ENCODE data around the gene NEDD8. TPM values are rescaled to one million over a fixed set of nuclear protein-coding genes. Genes with fewer than 3 reads are reported as not detected.
"Not testable (repeated sequence)": the region's sequence is repeated elsewhere in the genome, so short reads cannot be mapped to it uniquely, and the experiment has no call there.

The NEDD8 gene
- total RNA-seq, 2 experiments from 2014 or later: 42.0 to 43.5 TPM

- ChIA-PET CTCF (no interaction called here), POLR2A (interaction anchor here (0.6 to 1.2 kb wide), 6 partner anchors 9 to 92 kb away, joined by 3 to 4 read pairs (median 3); partner anchors contain the start of genes DCAF11, IPO4, IRF9 and MDP1)
- ATAC-seq (ENCODE audit: poor library complexity): no peak
- no peak for TF ChIP-seq CTCF (IDR thresholded peaks at IDR 0.05)
- peaks cover 86% of the 10 kb centered on the region for H3K36me3 Mint-ChIP-seq (ENCODE audit: low read depth)
- Histone ChIP-seq H3K4me3 (ENCODE audit: low read length) (no peak overlapping the region), H3K4me1 (ENCODE audit: insufficient read depth, low read length) (peaks cover 20% of the 10 kb centered on the region), H3K36me3 (ENCODE audit: insufficient read depth, low read length) (peaks cover 68% of the 10 kb centered on the region), H3K9me3 (ENCODE audit: control insufficient read depth in 1 of 2, insufficient read depth in 1 of 2, low read length in 2 of 2) (no peaks in the 10 kb centered on the region), H3K27me3 (ENCODE audit: control insufficient read depth in 1 of 2, insufficient read depth in 2 of 2, low read length in 2 of 2) (no peaks in the 10 kb centered on the region), H3K27ac (ENCODE audit: low read depth in 1 of 2, low read length in 2 of 2) (no peak overlapping the region)
- H3K9me3 Mint-ChIP-seq: no peaks in the 10 kb centered on the region
- H3K27ac Mint-ChIP-seq: peak overlapping the region; percentile 54
- H3K27me3 Mint-ChIP-seq: no peaks in the 10 kb centered on the region
- peaks cover 27% of the 10 kb centered on the region for H3K4me1 Mint-ChIP-seq (ENCODE audit: low read depth)
- intact Hi-C loops (cut with DNase I, micrococcal nuclease): no loop called here
- no peak overlapping the region for H3K4me3 Mint-ChIP-seq
- DNase-seq: peak in 1 of 14 experiments; percentile 6
These were observed 25.7 kb downstream of the NEDD8 start for GRCh38 chr14:24206260-24207103.

- no peak overlapping the region for H3K27ac ChIP-seq (ENCODE audit: low read depth in 1 of 2, low read length in 2 of 2)
- peaks cover 8% of the 10 kb centered on the region for H3K4me1 ChIP-seq (ENCODE audit: insufficient read depth, low read length)
- ATAC-seq (ENCODE audit: poor library complexity) (no peak), DNase-seq (no peak)
- H3K9me3 ChIP-seq (ENCODE audit: control insufficient read depth in 1 of 2, insufficient read depth in 1 of 2, low read length in 2 of 2): no peaks in the 10 kb centered on the region
- H3K27me3 ChIP-seq (ENCODE audit: control insufficient read depth in 1 of 2, insufficient read depth in 2 of 2, low read length in 2 of 2): no peaks in the 10 kb centered on the region
- no peak for TF ChIP-seq CTCF (IDR thresholded peaks at IDR 0.05)
- peaks cover 78% of the 10 kb centered on the region for H3K36me3 Mint-ChIP-seq (ENCODE audit: low read depth)
- H3K4me3 Mint-ChIP-seq: no peak overlapping the region
- CTCF ChIA-PET: no interaction called here
- POLR2A ChIA-PET: interaction anchor here (1.1 kb wide), 1 partner anchor 9 kb away, joined by 3 read pairs; no protein-coding TSS in a partner anchor
- H3K4me1 Mint-ChIP-seq (ENCODE audit: low read depth): peaks cover 22% of the 10 kb centered on the region
- H3K4me3 ChIP-seq (ENCODE audit: low read length): no peak overlapping the region
- H3K36me3 ChIP-seq (ENCODE audit: insufficient read depth, low read length): peaks cover 51% of the 10 kb centered on the region
- H3K9me3 Mint-ChIP-seq: no peaks in the 10 kb centered on the region
- H3K27ac Mint-ChIP-seq: peak overlapping the region; percentile 1
- intact Hi-C loops (cut with DNase I, micrococcal nuclease): no loop called here
- no peaks in the 10 kb centered on the region for H3K27me3 Mint-ChIP-seq
These were observed 27.7 kb downstream of the NEDD8 start for GRCh38 chr14:24204163-24205146.

- H3K4me3 Mint-ChIP-seq; H3K27ac Mint-ChIP-seq; CTCF ChIA-PET; H3K9me3 Mint-ChIP-seq; H3K27me3 ChIP-seq (ENCODE audit: control insufficient read depth in 1 of 2, insufficient read depth in 2 of 2, low read length in 2 of 2); H3K4me3 ChIP-seq (ENCODE audit: low read length); H3K9me3 ChIP-seq (ENCODE audit: control insufficient read depth in 1 of 2, insufficient read depth in 1 of 2, low read length in 2 of 2); H3K27ac ChIP-seq (ENCODE audit: low read depth in 1 of 2, low read length in 2 of 2); H3K27me3 Mint-ChIP-seq; ATAC-seq (ENCODE audit: poor library complexity); intact Hi-C loops (cut with DNase I, micrococcal nuclease): not testable (repeated sequence)
- H3K36me3 ChIP-seq (ENCODE audit: insufficient read depth, low read length): peaks cover 48% of the 10 kb centered on the region
- peaks cover 12% of the 10 kb centered on the region for H3K4me1 ChIP-seq (ENCODE audit: insufficient read depth, low read length)
- peaks cover 80% of the 10 kb centered on the region for H3K36me3 Mint-ChIP-seq (ENCODE audit: low read depth)
- peaks cover 33% of the 10 kb centered on the region for H3K4me1 Mint-ChIP-seq (ENCODE audit: low read depth)
- POLR2A ChIA-PET: interaction anchor here (0.8 kb wide), 1 partner anchor 10 kb away, joined by 4 read pairs; the partner anchor contains the start of gene CHMP4A
- DNase-seq: peak in 1 of 14 experiments; percentile 17
These were observed 28.8 kb downstream of the NEDD8 start for GRCh38 chr14:24203249-24203886.

- H3K4me3 ChIP-seq (ENCODE audit: low read length): not testable (repeated sequence)
- peaks cover 34% of the 10 kb centered on the region for H3K4me1 Mint-ChIP-seq (ENCODE audit: low read depth)
These were observed 29.6 kb downstream of the NEDD8 start for GRCh38 chr14:24202538-24202937.

More at GRCh38 chr14:24202538-24202937, 29.6 kb downstream of the NEDD8 start:
- POLR2A ChIA-PET: interaction anchor here (0.8 kb wide), 1 partner anchor 11 kb away, joined by 4 read pairs; the partner anchor contains the start of gene CHMP4A
- peaks cover 10% of the 10 kb centered on the region for H3K4me1 ChIP-seq (ENCODE audit: insufficient read depth, low read length)
- H3K9me3 ChIP-seq (ENCODE audit: control insufficient read depth in 1 of 2, insufficient read depth in 1 of 2, low read length in 2 of 2); CTCF ChIA-PET; DNase-seq; H3K4me3 Mint-ChIP-seq; H3K27me3 ChIP-seq (ENCODE audit: control insufficient read depth in 1 of 2, insufficient read depth in 2 of 2, low read length in 2 of 2); H3K27me3 Mint-ChIP-seq; intact Hi-C loops (cut with DNase I, micrococcal nuclease); ATAC-seq (ENCODE audit: poor library complexity); H3K9me3 Mint-ChIP-seq; H3K27ac ChIP-seq (ENCODE audit: low read depth in 1 of 2, low read length in 2 of 2); H3K27ac Mint-ChIP-seq: not testable (repeated sequence)
- H3K36me3 Mint-ChIP-seq (ENCODE audit: low read depth): peaks cover 72% of the 10 kb centered on the region
- H3K36me3 ChIP-seq (ENCODE audit: insufficient read depth, low read length): peaks cover 39% of the 10 kb centered on the region

Data from CD4-positive, alpha-beta T cell (primary cell).